Neural progenitor cell (in vitro differentiated cells): ENCODE measurements around the gene ARHGEF11. TPM values are rescaled to one million over a fixed set of nuclear protein-coding genes. Genes with fewer than 3 reads are reported as not detected.

ENCODE experiments used
- DNase-seq: peaks from one replicate; pipeline ENCODE4 v3.0.0-alpha.2; 2016; ENCODE audit warnings: low spot score
- H2AFZ ChIP-seq: fragments of 200-600 bp; sonication (generic); replicated peaks from 2 replicates; pipeline ENCODE4 v1.6.1; 2016; ENCODE audit warnings: antibody characterized with exemption
- H3F3A ChIP-seq: fragments of 200-600 bp; sonication (generic); 2 replicates; pipeline ENCODE4 v1.6.1; 2016; ENCODE audit warnings: antibody characterized with exemption, low read depth
- H3K27ac ChIP-seq: fragments of 200-600 bp; sonication (generic); 2 replicates; pipeline ENCODE4 v1.5.1; 2016; ENCODE audit warnings: mild to moderate bottlenecking
- H3K27me3 ChIP-seq: fragments of 200-600 bp; sonication (generic); 2 replicates; pipeline ENCODE4 v1.6.1; 2016; ENCODE audit warnings: mild to moderate bottlenecking, moderate library complexity
- H3K36me3 ChIP-seq: fragments of 200-600 bp; sonication (generic); 2 replicates; pipeline ENCODE4 v1.5.1; 2016
- H3K4me1 ChIP-seq: fragments of 200-600 bp; sonication (generic); 2 replicates; pipeline ENCODE4 v1.6.1; 2016; ENCODE audit warnings: mixed run types
- H3K4me2 ChIP-seq: fragments of 200-600 bp; sonication (generic); 2 replicates; pipeline ENCODE4 v1.6.1; 2016
- H3K4me3 ChIP-seq: fragments of 200-600 bp; sonication (generic); 2 replicates; pipeline ENCODE4 v1.5.1; 2016
- H3K79me2 ChIP-seq: fragments of 200-600 bp; sonication (generic); 2 replicates; pipeline ENCODE4 v1.6.1; 2016; ENCODE audit warnings: low read depth
- H3K9ac ChIP-seq: fragments of 200-600 bp; sonication (generic); 2 replicates; pipeline ENCODE4 v1.6.1; 2016
- H3K9me3 ChIP-seq: fragments of 200-600 bp; sonication (generic); 2 replicates; pipeline ENCODE4 v1.5.1; 2016; ENCODE audit warnings: low read depth
- H4K20me1 ChIP-seq: fragments of 200-600 bp; sonication (generic); 2 replicates; pipeline ENCODE4 v1.6.1; 2016; ENCODE audit warnings: low read depth
- H3K27ac Mint-ChIP-seq: 3 replicates; pipeline ENCODE4 v1.8.0; 2021; ENCODE audit warnings: mixed read lengths
- H3K27me3 Mint-ChIP-seq: 2 replicates; pipeline ENCODE4 v1.8.0; 2022; ENCODE audit warnings: low read depth, mild to moderate bottlenecking, inconsistent platforms, moderate library complexity, mixed read lengths; ENCODE audit not compliant: insufficient read depth
- H3K36me3 Mint-ChIP-seq: 3 replicates; pipeline ENCODE4 v1.8.0; 2021; ENCODE audit warnings: mixed read lengths
- H3K4me1 Mint-ChIP-seq: 3 replicates; pipeline ENCODE4 v1.8.0; 2021; ENCODE audit warnings: mixed read lengths
- H3K4me3 Mint-ChIP-seq: 3 replicates; pipeline ENCODE4 v1.8.0; 2021; ENCODE audit warnings: mild to moderate bottlenecking, moderate library complexity, mixed read lengths
- H3K9me3 Mint-ChIP-seq: 3 replicates; pipeline ENCODE4 v1.8.0; 2020; ENCODE audit warnings: mixed read lengths
- EZH2 ChIP-seq: fragments of 200-600 bp; sonication (generic); IDR thresholded peaks from 2 replicates; pipeline ENCODE4 v1.6.1; 2017; ENCODE audit warnings: antibody characterized with exemption, mild to moderate bottlenecking, moderate library complexity
- EZH2phosphoT487 ChIP-seq: fragments of 200-600 bp; sonication (generic); IDR thresholded peaks from 2 replicates; pipeline ENCODE4 v1.6.1; 2017; ENCODE audit warnings: antibody characterized with exemption
- total RNA-seq: library from RNA; depleted of rRNA; stranded (reverse); fragments of >200 nt; gene quantifications from 2 replicates; pipeline ENCODE4 v1.2.3, GENCODE V29; 2015; ENCODE audit warnings: low replicate concordance
- TF ChIP-seq, protein P1 (sequence below): fragments of 200-600 bp; sonication (generic); IDR thresholded peaks from 2 replicates; pipeline ENCODE4 v1.5.1; 2017; ENCODE audit warnings: antibody characterized with exemption, mild to moderate bottlenecking

ARHGEF11 gene
- total RNA-seq, 1 donor from 2014 or later, result 31.9 TPM

DNA sequence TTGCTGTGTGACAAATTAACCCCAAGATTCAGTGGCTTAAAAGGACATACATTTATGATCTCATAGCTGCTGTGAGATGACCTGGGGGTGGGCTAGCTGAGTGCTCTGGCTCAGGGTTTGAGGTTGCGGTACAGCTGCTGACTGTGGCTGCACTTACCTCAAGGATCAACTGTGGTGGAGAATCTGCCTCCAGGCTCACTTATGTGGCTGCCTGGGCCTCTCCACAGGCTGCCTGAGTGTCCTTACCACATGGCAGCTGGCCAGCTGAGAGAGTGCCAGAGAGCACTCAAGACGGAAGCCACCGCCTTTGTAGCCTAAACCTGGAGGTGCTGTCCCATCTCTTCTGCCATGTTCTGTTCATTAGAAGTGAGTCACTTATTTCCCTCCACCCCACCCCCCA lies 119.4 kb downstream of the ARHGEF11 start:
- Mint-ChIP-seq H3K4me3 (no peak overlapping the region), H3K27ac (no peak overlapping the region), H3K9me3 (peaks cover 5% of the 10 kb centered on the region), H3K27me3 (peaks cover 79% of the 10 kb centered on the region), H3K4me1 (peaks cover 15% of the 10 kb centered on the region), H3K36me3 (no peaks in the 10 kb centered on the region)
- Histone ChIP-seq H3K9me3 (no peaks in the 10 kb centered on the region), H3K27ac (no peak overlapping the region), H3K9ac (no peak overlapping the region), H3K4me1 (peaks cover 13% of the 10 kb centered on the region), H3K79me2 (no peaks in the 10 kb centered on the region), H3K27me3 (peaks cover 100% of the 10 kb centered on the region), H2AFZ (no peak overlapping the region), H3K36me3 (no peaks in the 10 kb centered on the region), H3K4me3 (no peak overlapping the region), H3K4me2 (no peak overlapping the region), H3F3A (no peaks in the 10 kb centered on the region), H4K20me1 (peaks cover 22% of the 10 kb centered on the region)
- no peak for DNase-seq
- TF ChIP-seq EZH2 (no peak), EZH2phosphoT487 (no peak)
- TF ChIP-seq, protein P1, sequence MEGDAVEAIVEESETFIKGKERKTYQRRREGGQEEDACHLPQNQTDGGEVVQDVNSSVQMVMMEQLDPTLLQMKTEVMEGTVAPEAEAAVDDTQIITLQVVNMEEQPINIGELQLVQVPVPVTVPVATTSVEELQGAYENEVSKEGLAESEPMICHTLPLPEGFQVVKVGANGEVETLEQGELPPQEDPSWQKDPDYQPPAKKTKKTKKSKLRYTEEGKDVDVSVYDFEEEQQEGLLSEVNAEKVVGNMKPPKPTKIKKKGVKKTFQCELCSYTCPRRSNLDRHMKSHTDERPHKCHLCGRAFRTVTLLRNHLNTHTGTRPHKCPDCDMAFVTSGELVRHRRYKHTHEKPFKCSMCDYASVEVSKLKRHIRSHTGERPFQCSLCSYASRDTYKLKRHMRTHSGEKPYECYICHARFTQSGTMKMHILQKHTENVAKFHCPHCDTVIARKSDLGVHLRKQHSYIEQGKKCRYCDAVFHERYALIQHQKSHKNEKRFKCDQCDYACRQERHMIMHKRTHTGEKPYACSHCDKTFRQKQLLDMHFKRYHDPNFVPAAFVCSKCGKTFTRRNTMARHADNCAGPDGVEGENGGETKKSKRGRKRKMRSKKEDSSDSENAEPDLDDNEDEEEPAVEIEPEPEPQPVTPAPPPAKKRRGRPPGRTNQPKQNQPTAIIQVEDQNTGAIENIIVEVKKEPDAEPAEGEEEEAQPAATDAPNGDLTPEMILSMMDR, result no peak

DNA sequence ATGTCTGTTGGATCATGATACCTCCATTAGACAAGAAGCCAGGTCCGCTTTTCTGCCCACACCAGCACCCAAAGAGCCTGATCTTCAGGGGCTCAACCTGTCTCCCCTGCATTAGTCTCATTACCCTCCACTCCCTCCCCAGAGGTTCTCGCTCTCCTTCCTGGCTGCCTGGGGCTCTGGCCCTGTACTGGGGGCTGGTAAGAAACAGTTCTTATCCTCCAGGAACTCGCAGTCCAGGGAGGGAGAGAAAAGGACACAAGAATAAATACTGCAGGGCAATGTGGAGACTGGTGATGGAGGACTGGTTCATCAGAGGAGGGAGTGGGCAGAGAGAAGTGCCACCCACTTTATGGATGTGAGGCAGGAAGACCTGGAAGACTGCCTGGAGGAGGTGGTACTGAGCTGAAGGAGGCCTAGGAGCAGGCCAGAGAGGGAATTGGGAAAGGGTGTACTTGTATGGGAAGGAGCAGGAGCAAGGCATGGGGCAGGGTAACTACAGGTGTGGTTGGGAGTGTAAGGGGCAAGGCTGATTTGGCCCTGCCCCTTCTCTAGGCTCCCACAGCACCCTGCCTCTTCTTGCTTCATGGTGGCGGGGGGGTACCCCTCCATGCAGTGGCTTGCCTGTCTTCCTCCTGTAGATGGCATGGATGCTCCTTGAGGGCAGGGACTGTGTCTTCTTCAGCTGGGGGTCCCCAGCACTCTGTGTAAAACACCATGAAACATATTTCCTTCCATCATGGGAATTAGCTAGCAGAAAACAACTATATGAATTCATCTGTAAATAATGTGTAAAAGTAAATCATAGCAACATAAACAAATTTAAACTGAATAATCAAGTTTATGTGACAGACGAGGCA lies 120.2 kb downstream of the ARHGEF11 start:
- TF ChIP-seq EZH2phosphoT487 (no peak), EZH2 (no peak)
- TF ChIP-seq, protein P1, result no peak
- Mint-ChIP-seq H3K27ac (no peak overlapping the region), H3K36me3 (no peaks in the 10 kb centered on the region), H3K4me3 (peak overlapping the region; percentile 62), H3K27me3 (peaks cover 82% of the 10 kb centered on the region), H3K4me1 (peaks cover 17% of the 10 kb centered on the region), H3K9me3 (peaks cover 9% of the 10 kb centered on the region)
- peaks cover 17% of the 10 kb centered on the region for H3K4me1 ChIP-seq
- H2AFZ ChIP-seq, result no peak overlapping the region
- no peak overlapping the region for H3K27ac ChIP-seq
- H3K9ac ChIP-seq, result no peak overlapping the region
- H3K79me2 ChIP-seq, result no peaks in the 10 kb centered on the region
- H3K27me3 ChIP-seq, result peaks cover 100% of the 10 kb centered on the region
- H3F3A ChIP-seq, result no peaks in the 10 kb centered on the region
- no peak overlapping the region for H3K4me2 ChIP-seq
- no peak overlapping the region for H3K4me3 ChIP-seq
- H3K9me3 ChIP-seq, result no peaks in the 10 kb centered on the region
- H3K36me3 ChIP-seq, result no peaks in the 10 kb centered on the region
- no peak for DNase-seq
- peaks cover 28% of the 10 kb centered on the region for H4K20me1 ChIP-seq

DNA sequence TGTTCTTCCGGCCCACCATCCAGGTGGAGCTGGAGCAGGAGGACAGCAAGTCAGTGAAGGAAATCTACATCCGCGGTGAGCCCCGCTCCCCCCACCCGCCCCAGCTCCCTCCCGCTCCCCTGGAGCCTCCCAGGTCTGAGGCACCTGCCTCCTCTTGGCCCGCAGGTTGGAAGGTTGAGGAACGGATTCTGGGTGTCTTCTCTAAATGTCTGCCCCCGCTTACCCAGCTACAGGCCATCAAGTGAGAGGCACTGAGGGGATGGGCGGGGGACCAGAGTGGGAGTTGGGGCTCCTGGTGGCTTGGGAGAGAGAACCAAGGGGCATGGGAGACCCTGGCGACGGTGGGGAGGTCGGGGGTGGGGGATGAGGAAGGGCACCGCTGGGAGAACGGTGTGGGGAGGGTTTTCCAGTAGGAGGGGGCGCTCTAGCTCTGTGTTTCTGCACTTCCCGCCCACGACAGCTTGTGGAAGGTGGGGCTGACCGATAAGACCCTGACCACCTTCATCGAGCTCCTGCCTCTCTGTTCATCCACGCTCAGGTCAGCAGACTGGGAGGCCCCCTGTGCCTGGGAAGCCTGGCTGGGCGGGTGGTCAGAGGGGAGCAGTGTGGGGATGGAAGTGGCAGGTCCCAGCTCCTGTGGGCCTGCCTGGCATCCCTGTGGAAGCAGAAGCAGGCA lies 120.9 kb downstream of the ARHGEF11 start:
- Mint-ChIP-seq H3K9me3 (peaks cover 9% of the 10 kb centered on the region), H3K4me1 (peaks cover 17% of the 10 kb centered on the region), H3K27me3 (peaks cover 85% of the 10 kb centered on the region), H3K27ac (no peak overlapping the region), H3K4me3 (no peak overlapping the region), H3K36me3 (no peaks in the 10 kb centered on the region)
- Histone ChIP-seq H3K79me2 (no peaks in the 10 kb centered on the region), H3K27me3 (peaks cover 100% of the 10 kb centered on the region), H3K4me1 (peaks cover 17% of the 10 kb centered on the region), H3K4me3 (peak overlapping the region; percentile 35), H3K27ac (no peak overlapping the region), H3F3A (no peaks in the 10 kb centered on the region), H3K4me2 (peak overlapping the region; percentile 63), H2AFZ (no peak overlapping the region), H3K9me3 (no peaks in the 10 kb centered on the region), H3K9ac (no peak overlapping the region), H4K20me1 (peaks cover 28% of the 10 kb centered on the region), H3K36me3 (no peaks in the 10 kb centered on the region)
- no peak for DNase-seq
- TF ChIP-seq EZH2 (peak; percentile 72), EZH2phosphoT487 (peak; percentile 92)
- TF ChIP-seq, protein P1, result no peak
